ENCODE data around the gene SMG6. TPM values are rescaled to one million over a fixed set of nuclear protein-coding genes. Genes with fewer than 3 reads are reported as not detected.

Gene SMG6
- total and polyA plus RNA-seq, 2 donors (not counting 3 experiments of a cell fraction or from before 2014, with no cell fraction given) = 40.1 to 42.2 TPM

GRCh38 chr17:2222301-2222700, 81.3 kb downstream of the SMG6 start:
- no peak for FAIRE-seq
- no peak for TF ChIP-seq MAX (IDR thresholded peaks at IDR 0.05; ENCODE audit: insufficient read depth, insufficient read length)
- TF ChIP-seq FOS (IDR thresholded peaks at IDR 0.05; ENCODE audit: borderline replicate concordance, insufficient read depth, low read length) = no peak
- no peak for TF ChIP-seq POLR2AphosphoS5 (IDR thresholded peaks at IDR 0.05; ENCODE audit: insufficient read depth, low read depth, low read length)
- no peak for TF ChIP-seq MYC (IDR thresholded peaks at IDR 0.05; ENCODE audit: low read depth, low read length)
- TF ChIP-seq GATA2 (IDR thresholded peaks at IDR 0.05; ENCODE audit: insufficient read depth, insufficient read length, low read depth, low read length) = no peak
- TF ChIP-seq EZH2 (IDR thresholded peaks at IDR 0.05; ENCODE audit: borderline replicate concordance, low read depth, low read length, severe bottlenecking) = no peak
- no peak for TF ChIP-seq CTCF (IDR thresholded peaks at IDR 0.05; ENCODE audit: extremely low read depth in 1 of 2, insufficient read depth in 1 of 2, low read depth in 1 of 2, low read length in 2 of 2)

More at GRCh38 chr17:2222301-2222700, 81.3 kb downstream of the SMG6 start:
- no peaks in the 10 kb centered on the region for H4K20me1 ChIP-seq (replicated peaks; ENCODE audit: control insufficient read depth, extremely low read depth, insufficient read depth, low read length)
- H3K9ac ChIP-seq (replicated peaks; ENCODE audit: extremely low read depth, insufficient read depth, low read length) = no peak overlapping the region
- H3K27ac ChIP-seq (ENCODE audit: insufficient read depth, low read depth, low read length) = no peak overlapping the region
- H3K4me3 ChIP-seq (replicated peaks in 1 of 3; ENCODE audit: insufficient read depth in 1 of 3, low read depth in 1 of 3, low read length in 3 of 3) = no peak overlapping the region
- peaks cover 3% of the 10 kb centered on the region for H3K4me1 ChIP-seq (ENCODE audit: control insufficient read depth, extremely low read depth, insufficient read depth, low read length)
- ChIA-PET CTCF (interaction anchor here (0.6 to 3.2 kb wide), 4 partner anchors 9 to 167 kb away, joined by 3 to 15 read pairs (median 10); partner anchors contain the start of gene HIC1), POLR2A (no interaction called here)
- intact Hi-C loops (cut with micrococcal nuclease) (no loop called here), dilution Hi-C loops (cut with MboI; ENCODE audit: extremely low pct_ligation_motif_present, low sequenced_read_pairs) (no loop called here)
- H2AFZ ChIP-seq (ENCODE audit: low read depth, low read length) = no peak overlapping the region
- no peak overlapping the region for H3K4me2 ChIP-seq (ENCODE audit: insufficient read depth, low read length)
- H3K79me2 ChIP-seq (ENCODE audit: control insufficient read depth, insufficient read depth, low read length) = no peaks in the 10 kb centered on the region
- no peaks in the 10 kb centered on the region for H3K36me3 ChIP-seq (ENCODE audit: control insufficient read depth in 2 of 2, extremely low read depth in 1 of 2, insufficient read depth in 2 of 2, low read length in 2 of 2)
- H3K27me3 ChIP-seq (ENCODE audit: control insufficient read depth in 2 of 2, insufficient read depth in 2 of 2, low read length in 2 of 2) = no peaks in the 10 kb centered on the region
- no TSS peak for BruUV-seq (replicated peaks)
- H3K9me3 ChIP-seq (replicated peaks; ENCODE audit: control insufficient read depth, insufficient read depth, low read length) = no peaks in the 10 kb centered on the region
- no peak for DNase-seq (ENCODE audit: low read depth, low spot score)
- no peaks in the 10 kb centered on the region for H3K9me1 ChIP-seq (replicated peaks; ENCODE audit: control insufficient read depth, extremely low read depth, insufficient read depth, low read length)
